Measurements from ENCODE around the gene DPP7.
"Not testable (repeated sequence)": the region's sequence is repeated elsewhere in the genome, so short reads cannot be mapped to it uniquely, and the experiment has no call there.

The DPP7 gene

GRCh38 chr9:137147793-137148160 is 33.2 kb upstream of the DPP7 start:
- no peak for DNase-seq

GRCh38 chr9:137147091-137147792 is 32.7 kb upstream of the DPP7 start:
- DNase-seq, result no peak

- no peak for DNase-seq
Observed at GRCh38 chr9:137146527-137146918, 32.0 kb upstream of the DPP7 start.

DNA sequence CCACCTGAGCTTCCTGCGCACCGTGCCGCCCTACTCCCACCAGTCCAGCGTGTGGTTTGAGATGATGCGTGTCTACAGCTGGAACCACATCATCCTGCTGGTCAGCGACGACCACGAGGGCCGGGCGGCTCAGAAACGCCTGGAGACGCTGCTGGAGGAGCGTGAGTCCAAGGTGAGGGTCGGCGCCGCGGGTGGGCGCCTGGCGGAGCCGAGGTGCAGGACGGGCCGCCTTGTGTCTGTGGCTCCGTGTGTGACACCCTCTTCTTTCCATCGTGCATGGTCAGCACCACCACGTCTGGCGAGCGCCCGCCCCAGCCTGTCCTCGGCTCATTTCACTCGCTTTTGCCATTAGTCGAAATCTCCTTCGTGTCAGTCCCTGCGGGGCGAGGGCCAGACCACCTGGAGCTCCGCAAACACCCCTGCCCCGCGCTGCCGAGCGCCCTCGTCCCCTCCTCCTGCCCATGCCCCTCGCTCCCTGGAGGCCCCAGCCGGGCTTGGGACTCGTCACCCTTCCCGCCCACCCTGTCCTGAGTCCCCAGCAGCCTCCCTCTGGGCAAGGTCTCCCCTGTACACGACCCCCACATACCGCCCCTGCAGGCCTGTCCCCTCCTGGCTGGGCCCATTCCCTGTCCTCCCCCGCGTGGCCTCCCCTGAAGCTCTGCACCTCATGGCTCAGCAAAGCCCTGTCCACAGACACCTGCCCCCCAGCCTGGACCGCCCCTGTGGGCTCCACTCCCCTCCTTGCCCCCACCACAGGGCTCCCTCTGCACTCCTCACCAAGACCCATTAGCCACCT is 31.4 kb upstream of the DPP7 start:
- DNase-seq, result no peak

- no peak for DNase-seq
Observed at GRCh38 chr9:137143459-137143858, 28.9 kb upstream of the DPP7 start.

- no peak for DNase-seq
Observed at GRCh38 chr9:137141976-137142936, 27.7 kb upstream of the DPP7 start.

- no peak for DNase-seq
Observed at GRCh38 chr9:137141050-137141810, 26.7 kb upstream of the DPP7 start.

DNA sequence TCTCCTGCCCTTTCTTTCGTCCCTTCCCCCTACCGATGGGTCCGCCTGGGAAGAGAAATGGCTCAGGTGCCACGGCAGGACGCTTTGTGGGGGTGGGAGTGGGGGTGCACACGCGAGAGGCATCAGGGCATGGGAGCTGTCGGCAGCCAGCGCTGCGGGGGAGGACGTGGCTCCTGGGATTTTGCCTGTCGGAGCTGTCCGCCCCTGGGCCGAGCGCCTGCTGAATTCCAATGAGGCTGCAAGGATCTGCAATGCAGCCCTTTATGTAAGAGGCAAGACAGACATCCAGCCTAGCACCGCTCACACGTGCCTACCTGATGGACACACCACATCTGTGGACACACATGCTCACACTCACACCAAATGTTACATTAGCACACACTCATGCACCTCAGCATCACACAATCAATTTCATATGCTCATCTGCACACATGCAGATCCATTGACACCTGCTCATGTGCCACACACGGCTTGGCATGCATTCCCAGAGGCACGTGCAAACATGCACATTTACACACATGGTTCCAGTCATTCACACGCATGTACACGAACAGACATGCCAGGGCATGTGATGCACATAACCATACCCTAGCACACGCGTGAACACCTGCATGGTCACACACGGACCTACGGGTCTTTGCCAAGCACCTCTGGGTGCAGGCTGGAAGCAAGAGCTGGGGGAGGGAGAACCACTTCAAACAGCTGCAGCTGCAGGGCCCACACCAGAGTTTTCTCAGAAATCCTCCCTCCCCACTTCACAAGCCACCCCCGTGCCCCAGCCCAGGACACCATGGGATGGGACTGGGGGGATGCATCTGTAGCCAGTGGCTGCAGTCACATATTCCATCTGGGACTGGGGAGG is 25.8 kb upstream of the DPP7 start:
- no peak for DNase-seq

DNA sequence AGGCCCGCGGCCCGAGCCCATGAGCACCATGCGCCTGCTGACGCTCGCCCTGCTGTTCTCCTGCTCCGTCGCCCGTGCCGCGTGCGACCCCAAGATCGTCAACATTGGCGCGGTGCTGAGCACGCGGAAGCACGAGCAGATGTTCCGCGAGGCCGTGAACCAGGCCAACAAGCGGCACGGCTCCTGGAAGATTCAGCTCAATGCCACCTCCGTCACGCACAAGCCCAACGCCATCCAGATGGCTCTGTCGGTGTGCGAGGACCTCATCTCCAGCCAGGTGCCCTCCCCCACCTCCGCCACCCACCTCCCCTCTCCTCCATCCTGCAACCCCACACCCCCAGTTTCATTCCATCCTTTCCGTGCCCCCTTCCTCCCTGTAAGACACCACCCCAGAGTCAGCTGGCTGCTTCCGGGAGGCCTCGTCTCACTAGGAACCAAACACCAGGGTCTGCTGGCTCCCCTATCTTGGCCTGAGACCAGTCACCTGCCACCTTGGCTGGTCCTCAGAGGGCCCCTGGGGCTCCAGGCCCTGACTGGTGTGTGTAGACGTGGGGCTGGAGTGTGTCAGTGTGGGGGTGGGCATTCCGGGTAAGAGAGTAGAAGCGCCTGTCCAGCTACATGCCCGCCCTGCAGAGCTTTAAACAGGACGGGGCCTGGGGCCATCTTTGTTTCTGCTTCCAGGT is 25.1 kb upstream of the DPP7 start:
- DNase-seq, result no peak

DNA sequence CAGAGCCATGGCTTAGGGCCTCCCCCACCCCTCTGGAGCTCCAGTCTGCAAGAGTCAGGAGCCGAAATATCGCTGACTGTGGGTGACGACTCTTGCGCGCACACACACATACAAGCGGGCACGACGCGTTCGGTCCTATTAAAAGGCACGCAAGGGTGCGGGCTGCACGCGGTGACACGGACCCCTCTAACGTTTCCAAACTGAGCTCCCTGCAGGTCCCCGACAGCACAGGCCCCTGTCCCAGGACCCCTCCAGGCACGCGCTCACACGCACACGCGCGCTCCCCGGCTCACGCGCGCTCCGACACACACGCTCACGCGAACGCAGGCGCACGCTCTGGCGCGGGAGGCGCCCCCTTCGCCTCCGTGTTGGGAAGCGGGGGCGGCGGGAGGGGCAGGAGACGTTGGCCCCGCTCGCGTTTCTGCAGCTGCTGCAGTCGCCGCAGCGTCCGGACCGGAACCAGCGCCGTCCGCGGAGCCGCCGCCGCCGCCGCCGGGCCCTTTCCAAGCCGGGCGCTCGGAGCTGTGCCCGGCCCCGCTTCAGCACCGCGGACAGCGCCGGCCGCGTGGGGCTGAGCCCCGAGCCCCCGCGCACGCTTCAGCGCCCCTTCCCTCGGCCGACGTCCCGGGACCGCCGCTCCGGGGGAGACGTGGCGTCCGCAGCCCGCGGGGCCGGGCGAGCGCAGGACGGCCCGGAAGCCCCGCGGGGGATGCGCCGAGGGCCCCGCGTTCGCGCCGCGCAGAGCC is 24.4 kb upstream of the DPP7 start, which contains the start of gene GRIN1:
GRIN1 (plus strand) TSS at position 433 of the 746 bp plus-strand sequence. CDS start 333 bp downstream, outside the sequence.
- DNase-seq, result no peak

GRCh38 chr9:137138058-137138721 is 23.7 kb upstream of the DPP7 start:
- DNase-seq, result no peak

- no peak for DNase-seq
Observed at GRCh38 chr9:137136881-137137607, 22.5 kb upstream of the DPP7 start.

GRCh38 chr9:137136261-137136880 is 21.8 kb upstream of the DPP7 start:
- DNase-seq, result no peak

GRCh38 chr9:137135154-137135553 is 20.6 kb upstream of the DPP7 start:
- DNase-seq, result not testable (repeated sequence)

DNA sequence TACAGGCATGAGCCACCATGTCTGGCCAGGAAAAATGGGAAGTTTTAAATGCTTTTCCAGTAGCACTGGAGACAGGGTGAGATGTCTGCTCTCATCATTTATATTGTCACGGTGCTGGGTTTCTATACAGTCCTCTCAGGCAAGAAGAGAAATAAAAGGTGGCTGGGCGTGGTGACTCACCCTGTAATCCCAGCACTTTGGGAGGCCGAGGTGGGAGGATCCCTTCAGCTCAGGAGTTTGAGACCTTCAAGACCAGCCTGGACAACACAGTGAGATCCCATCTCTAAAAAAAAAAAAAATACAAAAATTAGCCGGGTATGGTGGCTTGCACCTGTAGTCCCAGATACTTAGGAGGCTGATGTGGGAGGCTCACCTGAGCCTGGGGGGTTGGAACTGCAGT is 19.7 kb upstream of the DPP7 start:
- no peak for DNase-seq

- DNase-seq, result no peak
Observed at GRCh38 chr9:137130176-137130755, 15.7 kb upstream of the DPP7 start.

DNA sequence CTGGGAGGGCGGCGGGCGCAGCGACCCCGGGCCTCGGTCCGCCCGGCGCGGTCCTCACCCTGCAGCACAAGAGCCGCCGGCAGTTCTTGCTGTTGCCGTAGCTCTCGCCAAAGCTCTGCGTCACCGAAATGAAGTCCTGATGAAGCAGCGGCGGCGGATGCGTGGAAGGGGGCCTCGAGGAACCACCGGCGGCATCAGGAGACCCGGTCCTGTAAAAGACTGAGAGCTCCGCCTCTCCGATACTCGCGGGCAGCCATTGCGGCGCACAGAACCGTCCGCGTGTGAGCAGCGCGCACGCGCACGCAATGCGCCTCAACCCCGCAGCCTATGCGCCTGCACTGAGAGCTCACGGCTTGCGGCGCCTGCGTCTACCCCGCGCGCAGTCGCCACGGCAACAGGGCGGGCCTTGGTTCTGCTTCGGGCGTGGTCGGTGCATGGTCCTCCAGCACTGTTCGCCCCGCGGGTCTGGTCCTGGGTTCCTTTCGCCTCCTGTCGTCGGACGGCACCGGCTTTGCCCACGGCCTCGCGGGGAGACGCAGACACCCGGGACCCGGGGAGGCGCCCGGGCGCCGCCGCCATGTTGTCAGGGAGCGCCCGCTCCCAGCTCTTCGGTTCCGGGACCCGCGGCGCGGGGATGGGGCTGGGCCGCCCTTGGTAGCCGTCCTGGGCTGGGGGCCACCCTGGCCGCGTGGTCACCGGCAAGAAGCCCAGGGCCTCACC is 15.1 kb upstream of the DPP7 start:
- DNase-seq, result peak; percentile 93

Measured in activated CD4-positive, alpha-beta T cell treated with anti-CD3 and anti-CD28 coated beads for 48 hours (primary cell).